Activated naive CD4-positive, alpha-beta T cell treated with anti-CD3 and anti-CD28 coated beads, Interleukin-2, amount 50 U/mL, for 72 hours (primary cell): ENCODE results near the gene TBL3. TPM values are rescaled to one million over a fixed set of nuclear protein-coding genes. Genes with fewer than 3 reads are reported as not detected.
"Not testable (repeated sequence)": the region's sequence is repeated elsewhere in the genome, so short reads cannot be mapped to it uniquely, and the experiment has no call there.

ENCODE experiments used
- ATAC-seq, 2 donors: fragments of 150-1000 bp; cut with Tn5 transposase; 2 replicates each; pipeline ENCODE4 v1.10.0; 2021; ENCODE audit warnings: mild to moderate bottlenecking in 2 of 2, moderate library complexity in 2 of 2
- DNase-seq, 2 donors: peaks; one replicate each; pipeline ENCODE4 v3.0.0; 2021 to 2022; ENCODE audit warnings: low spot score in 2 of 2
- H3K27ac Mint-ChIP-seq, 2 donors: one replicate each; pipeline ENCODE4 v1.8.0; 2022; ENCODE audit warnings: mild to moderate bottlenecking in 2 of 2, mixed read lengths in 2 of 2
- H3K36me3 Mint-ChIP-seq, 2 donors: one replicate each; pipeline ENCODE4 v1.8.0; 2022; ENCODE audit warnings: mixed read lengths in 2 of 2
- H3K9me3 Mint-ChIP-seq, 2 donors: one replicate each; pipeline ENCODE4 v1.8.0; 2022; ENCODE audit warnings: mixed read lengths in 2 of 2
- total RNA-seq, 2 donors: library from RNA; stranded (reverse); gene quantifications; one replicate each; pipeline ENCODE4 v1.2.3, GENCODE V29; 2022

The TBL3 gene
- total RNA-seq, 2 donors from 2014 or later = 18.8 to 37.2 TPM

DNA sequence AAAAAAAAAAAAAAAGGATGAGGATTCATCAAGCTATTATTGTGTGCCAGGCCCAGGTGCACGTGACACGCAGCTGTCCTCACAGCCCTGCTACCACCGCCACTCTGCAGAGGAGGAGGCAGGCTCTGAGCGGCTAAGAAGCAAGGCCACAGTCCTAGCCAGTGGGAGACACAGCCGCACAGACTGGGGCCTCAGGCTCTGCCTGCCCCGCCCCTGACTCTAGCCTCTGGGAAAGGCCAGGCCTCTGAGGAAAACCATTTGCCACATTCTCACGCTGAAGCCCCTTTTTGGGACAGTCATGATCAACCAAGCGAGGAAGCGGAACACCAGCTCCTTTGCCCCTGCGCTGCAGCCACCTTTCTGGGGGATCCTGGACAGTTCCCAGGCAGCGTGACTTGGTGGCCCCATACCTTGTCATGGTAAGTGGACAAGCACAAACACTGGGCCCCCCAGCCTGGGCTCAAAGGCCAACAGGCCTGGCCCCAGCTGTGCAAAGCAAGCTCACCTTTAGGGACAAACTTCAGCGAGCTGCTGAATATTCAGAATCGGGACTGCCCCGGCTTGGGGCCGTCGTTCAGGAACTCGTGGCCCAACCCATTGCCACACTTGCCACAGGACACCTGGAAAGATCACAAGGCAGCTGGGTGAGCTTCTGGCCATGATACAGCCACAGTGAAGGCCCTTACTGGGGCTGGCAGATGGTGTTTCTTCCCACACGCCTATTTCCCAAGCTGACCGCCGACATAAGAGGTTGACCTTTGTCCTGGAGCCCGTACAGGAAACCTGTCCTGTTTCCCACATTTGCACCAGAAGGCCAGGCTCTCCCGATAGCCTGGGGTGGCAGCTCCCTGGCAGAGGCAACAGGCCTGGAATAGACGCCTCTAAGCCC, 31.3 kb upstream of the TBL3 start:
- peaks cover 0 to 11% of the 10 kb centered on the region in 2 donors for H3K36me3 Mint-ChIP-seq
- no peaks in the 10 kb centered on the region for H3K9me3 Mint-ChIP-seq
- DNase-seq (no peak), ATAC-seq (no peak)
- H3K27ac Mint-ChIP-seq = no peak overlapping the region

DNA sequence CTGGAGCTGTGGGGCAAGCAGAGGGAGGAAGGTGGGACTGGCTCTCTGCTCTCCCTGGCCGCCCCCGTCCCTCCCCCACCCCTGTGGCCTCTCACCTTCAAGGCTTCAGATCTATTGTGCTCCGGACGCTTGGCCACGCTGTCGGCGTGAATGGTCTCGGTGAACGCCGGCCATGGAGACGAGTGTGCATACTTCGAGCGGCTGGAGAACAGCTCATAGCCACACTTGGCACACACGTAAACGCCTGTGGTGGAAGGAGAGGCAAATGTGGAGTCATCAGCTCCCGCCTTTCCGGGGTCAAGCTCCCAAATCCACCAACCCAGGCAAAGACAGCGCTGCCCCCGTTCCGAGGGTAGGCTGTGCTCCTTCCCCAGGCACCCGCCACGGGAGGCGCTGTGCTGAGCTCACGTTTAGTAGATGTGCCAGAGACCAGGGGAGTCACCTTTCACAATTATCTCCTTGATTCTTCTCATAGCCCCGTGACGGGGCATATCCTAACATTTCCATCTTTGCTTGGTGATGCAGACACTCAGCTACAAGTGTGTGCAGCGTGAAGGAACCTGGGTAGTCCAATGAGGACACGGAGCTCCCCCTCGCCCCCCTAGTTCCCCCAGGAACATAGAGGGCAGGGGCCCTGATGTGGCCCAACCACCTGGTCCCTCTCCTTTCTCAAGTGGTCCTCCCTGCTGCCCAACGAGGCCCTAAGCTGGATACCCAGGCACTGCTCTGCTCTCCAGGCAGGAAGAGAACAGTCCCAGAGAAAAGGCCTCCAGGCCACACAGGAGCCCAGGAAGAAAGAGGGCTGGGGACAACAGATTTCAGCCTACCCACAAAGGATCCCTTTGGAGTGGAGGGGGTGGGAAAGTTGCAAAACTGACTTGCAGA, 30.4 kb upstream of the TBL3 start:
- peaks cover 0 to 11% of the 10 kb centered on the region in 2 donors for H3K36me3 Mint-ChIP-seq
- no peaks in the 10 kb centered on the region for H3K9me3 Mint-ChIP-seq
- DNase-seq (no peak), ATAC-seq (no peak)
- H3K27ac Mint-ChIP-seq = peak overlapping the region; percentile 84 to 90

DNA sequence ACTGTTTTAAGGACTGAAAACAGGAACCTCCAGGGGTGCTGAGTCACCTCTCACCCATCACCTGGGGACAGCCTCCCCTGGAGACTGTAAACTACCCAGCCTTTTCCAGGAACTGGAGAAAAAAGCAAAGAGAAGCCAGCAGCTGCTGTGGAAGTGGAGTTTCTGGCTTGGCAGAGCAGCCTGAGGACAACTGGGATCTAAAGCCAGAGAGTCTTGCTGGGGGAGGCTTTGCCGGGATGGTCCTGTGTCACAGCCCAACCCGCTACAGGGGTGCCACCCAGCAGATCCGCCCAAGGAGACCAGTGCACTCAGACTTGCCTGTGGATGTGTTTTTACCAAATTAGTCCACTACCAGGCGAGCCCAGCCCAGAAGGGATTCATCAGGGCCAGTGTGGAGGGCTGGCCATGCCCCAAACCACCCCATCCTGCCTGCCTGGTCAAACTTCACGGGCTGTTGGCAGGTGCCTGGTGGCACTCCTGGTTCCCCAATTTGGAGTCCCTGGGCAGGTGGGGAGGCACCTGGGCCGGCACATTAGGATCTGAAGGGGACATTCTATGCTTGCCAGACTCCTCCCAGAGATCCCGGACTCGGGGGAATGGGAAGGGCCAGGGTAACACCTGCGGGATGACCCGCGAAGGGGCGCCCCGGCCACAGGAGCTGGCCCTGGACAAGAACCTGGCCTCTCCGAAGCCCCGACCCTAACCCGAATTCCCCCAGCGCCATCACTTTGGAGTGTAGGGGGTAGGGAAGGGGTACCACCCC, 29.6 kb upstream of the TBL3 start:
- no peaks in the 10 kb centered on the region for H3K9me3 Mint-ChIP-seq
- DNase-seq = no peak
- H3K36me3 Mint-ChIP-seq = peaks cover 0 to 11% of the 10 kb centered on the region in 2 donors
- peak overlapping the region; percentile 84 to 90 for H3K27ac Mint-ChIP-seq
- ATAC-seq = no peak

DNA sequence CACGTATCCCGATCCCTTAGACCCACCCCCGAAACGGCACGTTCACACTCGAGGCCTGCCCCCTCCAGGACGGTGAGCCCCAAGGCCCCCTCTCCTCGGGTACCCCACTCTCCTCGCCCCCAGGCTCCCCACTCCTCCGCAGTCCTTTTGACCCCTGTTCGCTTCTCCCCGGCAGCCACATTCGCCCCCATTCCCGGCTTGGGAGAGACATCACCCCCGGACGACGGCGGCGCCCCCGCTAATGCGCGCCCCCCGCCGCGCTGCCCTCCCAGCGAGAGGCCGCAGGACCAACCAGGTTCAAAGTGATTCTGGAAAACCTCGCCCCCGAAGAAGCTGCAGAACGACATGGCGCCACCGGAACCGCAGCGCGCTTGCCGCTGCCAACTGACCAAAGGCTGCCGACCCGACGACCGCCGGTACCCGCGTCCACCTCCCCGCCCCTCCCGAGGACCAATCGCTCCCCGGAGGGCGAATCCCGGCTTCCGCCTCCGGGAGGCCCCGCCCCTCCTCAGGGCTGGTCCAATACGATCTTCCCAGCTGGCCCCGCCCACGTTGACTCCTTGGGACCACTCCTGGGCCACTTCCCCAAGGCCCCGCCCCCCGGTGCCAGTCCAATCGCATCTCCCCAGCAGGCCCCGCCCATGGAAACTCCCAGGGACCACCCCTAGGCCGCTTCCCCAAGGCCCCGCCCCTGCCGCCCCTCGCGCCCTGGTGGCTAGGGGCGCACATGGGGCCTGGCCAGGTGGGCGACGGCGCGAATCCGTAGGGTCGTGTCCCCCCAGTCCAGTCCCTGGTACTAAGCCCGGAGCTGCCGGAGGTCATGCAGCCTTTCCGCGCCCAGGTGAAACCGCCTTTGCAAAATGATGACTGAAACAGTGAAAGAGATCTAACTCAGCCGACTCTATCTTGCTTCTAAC, 28.8 kb upstream of the TBL3 start, which contains the start of gene MSRB1:
TSS of gene MSRB1 (minus strand) at position 390 of the 917 bp plus-strand sequence. CDS start at position 347, 43 bp downstream.
- peaks cover 0 to 11% of the 10 kb centered on the region in 2 donors for H3K36me3 Mint-ChIP-seq
- peak; percentile 94 to 96 for ATAC-seq
- H3K27ac Mint-ChIP-seq = peak within 1 kb of the TSS; percentile 90 to 95

DNA sequence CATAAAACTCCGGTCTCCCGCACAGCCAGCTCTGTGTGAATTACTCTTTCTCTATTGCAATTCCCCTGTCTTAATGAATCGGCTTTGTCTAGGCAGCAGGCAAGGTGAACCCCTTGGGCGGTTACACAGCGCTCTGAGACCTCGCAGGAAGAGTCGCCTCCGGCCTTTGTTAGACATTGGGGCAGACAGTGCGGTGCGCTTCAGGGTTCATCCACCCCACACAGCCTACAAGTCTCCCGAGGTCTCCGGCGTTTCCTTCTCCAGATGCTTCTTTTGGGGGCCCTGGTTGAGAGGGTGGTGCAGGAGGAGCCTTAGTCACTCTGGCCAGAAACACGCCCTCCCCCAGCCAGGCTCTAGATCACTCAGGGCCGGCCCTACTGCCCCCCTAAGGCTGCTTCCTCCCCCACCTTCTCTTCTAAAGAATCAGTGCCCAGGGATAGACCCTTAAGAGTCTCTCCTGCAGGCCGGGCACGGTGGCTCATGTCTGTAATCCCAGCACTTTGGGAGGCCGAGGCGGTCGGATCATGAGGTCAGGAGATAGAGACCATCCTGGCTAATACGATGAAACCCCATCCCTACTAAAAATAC, 27.1 kb upstream of the TBL3 start:
- ATAC-seq (no peak), DNase-seq (no peak)
- no peak overlapping the region for H3K27ac Mint-ChIP-seq
- no peaks in the 10 kb centered on the region for H3K9me3 Mint-ChIP-seq
- peaks cover 0 to 11% of the 10 kb centered on the region in 2 donors for H3K36me3 Mint-ChIP-seq

More for the DNA sequence above, 28.8 kb upstream of the TBL3 start, which contains the start of gene MSRB1:
- no peaks in the 10 kb centered on the region for H3K9me3 Mint-ChIP-seq
- DNase-seq = peak; percentile 99 to 100

GRCh38 chr16:1945559-1946391, 26.1 kb upstream of the TBL3 start:
- Mint-ChIP-seq H3K36me3 (peaks cover 0 to 11% of the 10 kb centered on the region in 2 donors), H3K27ac (no peak overlapping the region), H3K9me3 (no peaks in the 10 kb centered on the region)
- DNase-seq (no peak), ATAC-seq (no peak)

DNA sequence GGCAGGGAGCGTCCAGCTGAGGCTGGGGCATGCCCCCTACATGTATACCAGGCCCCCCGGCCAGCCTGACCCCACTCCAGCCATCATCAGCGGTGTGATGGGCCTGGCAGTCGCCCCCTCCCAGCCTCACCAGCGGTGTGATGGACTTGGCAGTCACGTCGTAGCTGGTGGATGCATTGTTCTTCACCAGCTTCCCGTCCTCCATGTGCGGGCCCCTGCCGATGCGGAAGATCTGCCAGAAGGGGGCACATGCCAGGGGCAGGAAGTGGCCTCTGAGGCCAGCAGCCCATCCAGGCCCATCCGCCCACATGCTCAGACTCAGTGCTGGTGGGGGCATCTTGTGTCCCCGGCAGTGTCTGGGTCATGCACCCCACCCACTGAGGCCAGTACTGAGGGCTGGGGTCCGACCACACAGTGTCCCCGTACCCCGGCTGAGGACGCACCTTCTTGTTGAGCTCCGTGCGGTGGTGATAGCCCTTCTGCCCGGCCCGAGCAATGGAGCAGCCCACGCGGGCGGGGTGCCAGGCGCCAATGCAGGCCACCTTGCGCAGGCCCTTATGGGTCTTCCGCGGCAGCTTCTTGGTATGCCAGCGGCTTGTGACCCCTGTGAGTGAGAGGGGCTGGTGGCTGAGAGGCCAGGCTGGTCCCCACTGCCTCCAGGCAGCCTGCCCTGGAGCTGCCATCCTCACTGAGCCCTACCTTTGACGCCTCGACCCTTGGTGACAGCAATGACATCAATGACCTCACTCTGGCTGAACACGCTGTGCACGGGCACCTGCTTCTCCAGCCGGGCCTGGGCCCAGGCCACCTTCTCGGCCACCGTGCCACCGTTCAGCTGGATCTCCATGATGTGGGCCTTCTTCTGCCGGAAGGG, 25.1 kb upstream of the TBL3 start:
- DNase-seq (no peak), ATAC-seq (no peak)
- H3K9me3 Mint-ChIP-seq = no peaks in the 10 kb centered on the region
- H3K36me3 Mint-ChIP-seq = peaks cover 0 to 7% of the 10 kb centered on the region in 2 donors
- no peak overlapping the region for H3K27ac Mint-ChIP-seq

GRCh38 chr16:1947369-1947670, 24.5 kb upstream of the TBL3 start:
- peaks cover 0 to 5% of the 10 kb centered on the region in 2 donors for H3K36me3 Mint-ChIP-seq
- H3K27ac Mint-ChIP-seq = peak overlapping the region in 1 of 2 donors; percentile 84
- ATAC-seq (no peak), DNase-seq (no peak)
- H3K9me3 Mint-ChIP-seq = no peaks in the 10 kb centered on the region

DNA sequence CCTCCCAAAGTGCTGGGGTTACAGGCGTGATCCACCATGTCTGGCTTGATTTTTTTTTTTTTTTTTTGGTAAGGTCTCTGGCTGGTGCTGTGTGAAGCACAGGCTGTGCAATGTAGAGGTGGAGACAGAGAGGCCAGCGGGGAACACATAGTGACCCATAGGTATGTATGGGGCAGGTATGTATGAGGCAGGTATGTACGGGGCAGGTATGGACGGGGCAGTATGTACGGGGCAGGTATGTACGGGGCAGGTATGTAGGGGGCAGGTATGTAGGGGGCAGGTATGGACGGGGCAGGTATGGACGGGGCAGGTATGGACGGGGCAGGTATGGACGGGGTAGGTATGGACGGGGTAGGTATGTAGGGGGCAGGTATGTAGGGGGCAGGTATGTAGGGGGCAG, 22.3 kb upstream of the TBL3 start:
- H3K36me3 Mint-ChIP-seq = no peaks in the 10 kb centered on the region
- no peaks in the 10 kb centered on the region for H3K9me3 Mint-ChIP-seq
- ATAC-seq = no peak
- no peak overlapping the region for H3K27ac Mint-ChIP-seq
- DNase-seq = no peak

- H3K36me3 Mint-ChIP-seq = no peaks in the 10 kb centered on the region
- ATAC-seq (no peak), DNase-seq (no peak)
- no peaks in the 10 kb centered on the region for H3K9me3 Mint-ChIP-seq
- H3K27ac Mint-ChIP-seq = no peak overlapping the region
Measured at GRCh38 chr16:1950047-1950446, 21.8 kb upstream of the TBL3 start.

- Mint-ChIP-seq H3K36me3 (no peaks in the 10 kb centered on the region), H3K27ac (no peak overlapping the region), H3K9me3 (no peaks in the 10 kb centered on the region)
- DNase-seq (no peak), ATAC-seq (no peak)
Measured at GRCh38 chr16:1950559-1950958, 21.3 kb upstream of the TBL3 start.

GRCh38 chr16:1953734-1954133, 18.1 kb upstream of the TBL3 start:
- H3K27ac Mint-ChIP-seq = no peak overlapping the region
- no peaks in the 10 kb centered on the region for H3K36me3 Mint-ChIP-seq
- no peaks in the 10 kb centered on the region for H3K9me3 Mint-ChIP-seq
- no peak for ATAC-seq
- peak in 1 of 2 donors; percentile 55 for DNase-seq

- H3K9me3 Mint-ChIP-seq, ATAC-seq, H3K27ac Mint-ChIP-seq, DNase-seq: not testable (repeated sequence)
- peaks cover 13 to 26% of the 10 kb centered on the region in 2 donors for H3K36me3 Mint-ChIP-seq
Measured at GRCh38 chr16:1957434-1958142, 14.3 kb upstream of the TBL3 start.
